Gastroesophageal sphincter (tissue), 3 donors: ENCODE data around the gene STMP1.

ENCODE experiments used
- CTCF ChIP-seq, 4 experiments: fragments of 200-600 bp in 2 of 4; fragments of 450-650 bp in 2 of 4; sonication (generic) in 1 of 4; IDR thresholded peaks; one replicate each; pipeline ENCODE4 v1.5.1; 2017 to 2019; ENCODE audit warnings: antibody characterized with exemption in 4 of 4, mild to moderate bottlenecking in 2 of 4, moderate library complexity in 2 of 4
- EP300 ChIP-seq: sonication (generic); formaldehyde crosslinking; IDR thresholded peaks from one replicate; pipeline ENCODE4 v1.6.1; 2017; ENCODE audit warnings: antibody characterized with exemption, mild to moderate bottlenecking
- POLR2AphosphoS5 ChIP-seq: sonication (generic); formaldehyde crosslinking; IDR thresholded peaks from one replicate; pipeline ENCODE4 v1.6.1; 2017; ENCODE audit warnings: antibody characterized with exemption

GRCh38 chr7:135716677-135717238, 54.4 kb downstream of the STMP1 start:
- TF ChIP-seq POLR2AphosphoS5 (no peak), CTCF (IDR thresholded peaks at IDR 0.05) (no peak), EP300 (no peak)
